ENCODE data around the gene MCMBP. TPM values are rescaled to one million over a fixed set of nuclear protein-coding genes. Genes with fewer than 3 reads are reported as not detected.

Gene MCMBP
- polyA plus RNA-seq, 1 of the 3 experiments (the other 2 are of a cell fraction): 33.1 TPM

DNA sequence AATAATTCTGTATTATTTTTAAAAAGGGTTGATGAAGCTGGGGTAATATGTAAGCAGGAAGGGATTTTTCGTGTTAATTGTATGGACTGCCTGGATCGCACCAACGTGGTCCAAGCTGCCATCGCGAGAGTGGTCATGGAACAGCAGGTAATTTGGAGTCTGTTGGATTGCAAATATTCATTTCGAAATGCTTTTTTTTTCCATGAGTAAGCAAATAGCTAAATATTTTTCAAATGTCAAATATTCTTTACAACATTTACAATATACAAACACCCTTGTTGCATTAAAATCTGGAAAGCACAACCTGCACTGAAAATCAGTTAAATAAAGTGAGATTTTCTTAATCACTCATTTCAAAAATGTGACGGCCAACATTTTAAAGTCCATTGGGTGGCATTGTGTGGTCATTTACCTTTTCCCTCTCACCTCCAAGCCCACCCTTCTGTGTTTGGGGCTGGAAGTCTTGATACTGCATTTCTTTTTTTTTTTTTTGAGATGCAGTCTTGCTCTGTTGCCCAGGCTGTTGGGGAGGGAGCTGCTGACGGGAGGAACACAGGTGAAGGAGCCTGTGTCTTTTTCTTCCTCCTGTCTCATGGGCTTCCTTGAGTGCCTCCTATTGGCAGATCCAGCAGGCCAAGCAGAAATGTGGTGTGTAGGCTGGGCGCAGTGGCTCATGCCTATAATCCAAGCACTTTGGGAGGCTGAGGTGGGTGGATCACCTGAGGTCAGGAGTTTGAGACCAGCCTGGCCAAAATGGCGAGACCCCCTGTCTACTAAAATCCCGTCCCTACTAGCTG is 66.1 kb downstream of the MCMBP start (continued):
- TF ChIP-seq, protein P1, sequence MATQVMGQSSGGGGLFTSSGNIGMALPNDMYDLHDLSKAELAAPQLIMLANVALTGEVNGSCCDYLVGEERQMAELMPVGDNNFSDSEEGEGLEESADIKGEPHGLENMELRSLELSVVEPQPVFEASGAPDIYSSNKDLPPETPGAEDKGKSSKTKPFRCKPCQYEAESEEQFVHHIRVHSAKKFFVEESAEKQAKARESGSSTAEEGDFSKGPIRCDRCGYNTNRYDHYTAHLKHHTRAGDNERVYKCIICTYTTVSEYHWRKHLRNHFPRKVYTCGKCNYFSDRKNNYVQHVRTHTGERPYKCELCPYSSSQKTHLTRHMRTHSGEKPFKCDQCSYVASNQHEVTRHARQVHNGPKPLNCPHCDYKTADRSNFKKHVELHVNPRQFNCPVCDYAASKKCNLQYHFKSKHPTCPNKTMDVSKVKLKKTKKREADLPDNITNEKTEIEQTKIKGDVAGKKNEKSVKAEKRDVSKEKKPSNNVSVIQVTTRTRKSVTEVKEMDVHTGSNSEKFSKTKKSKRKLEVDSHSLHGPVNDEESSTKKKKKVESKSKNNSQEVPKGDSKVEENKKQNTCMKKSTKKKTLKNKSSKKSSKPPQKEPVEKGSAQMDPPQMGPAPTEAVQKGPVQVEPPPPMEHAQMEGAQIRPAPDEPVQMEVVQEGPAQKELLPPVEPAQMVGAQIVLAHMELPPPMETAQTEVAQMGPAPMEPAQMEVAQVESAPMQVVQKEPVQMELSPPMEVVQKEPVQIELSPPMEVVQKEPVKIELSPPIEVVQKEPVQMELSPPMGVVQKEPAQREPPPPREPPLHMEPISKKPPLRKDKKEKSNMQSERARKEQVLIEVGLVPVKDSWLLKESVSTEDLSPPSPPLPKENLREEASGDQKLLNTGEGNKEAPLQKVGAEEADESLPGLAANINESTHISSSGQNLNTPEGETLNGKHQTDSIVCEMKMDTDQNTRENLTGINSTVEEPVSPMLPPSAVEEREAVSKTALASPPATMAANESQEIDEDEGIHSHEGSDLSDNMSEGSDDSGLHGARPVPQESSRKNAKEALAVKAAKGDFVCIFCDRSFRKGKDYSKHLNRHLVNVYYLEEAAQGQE (IDR thresholded peaks at IDR 0.05; ENCODE audit: low read depth, low read length): no peak
- TF ChIP-seq RCOR1 (IDR thresholded peaks at IDR 0.05; ENCODE audit: low read length) (no peak), TEAD4 (IDR thresholded peaks at IDR 0.05; ENCODE audit: borderline replicate concordance, insufficient read depth) (no peak), EP300 (IDR thresholded peaks at IDR 0.05; ENCODE audit: borderline replicate concordance in 1 of 2, low read depth in 1 of 2, low read length in 1 of 2) (no peak), POLR2AphosphoS5 (IDR thresholded peaks at IDR 0.05; ENCODE audit: low read depth, low read length) (no peak), GATA2 (CRISPR knock-in tag; IDR thresholded peaks at IDR 0.05) (no peak), JUND (IDR thresholded peaks at IDR 0.05) (no peak)

DNA sequence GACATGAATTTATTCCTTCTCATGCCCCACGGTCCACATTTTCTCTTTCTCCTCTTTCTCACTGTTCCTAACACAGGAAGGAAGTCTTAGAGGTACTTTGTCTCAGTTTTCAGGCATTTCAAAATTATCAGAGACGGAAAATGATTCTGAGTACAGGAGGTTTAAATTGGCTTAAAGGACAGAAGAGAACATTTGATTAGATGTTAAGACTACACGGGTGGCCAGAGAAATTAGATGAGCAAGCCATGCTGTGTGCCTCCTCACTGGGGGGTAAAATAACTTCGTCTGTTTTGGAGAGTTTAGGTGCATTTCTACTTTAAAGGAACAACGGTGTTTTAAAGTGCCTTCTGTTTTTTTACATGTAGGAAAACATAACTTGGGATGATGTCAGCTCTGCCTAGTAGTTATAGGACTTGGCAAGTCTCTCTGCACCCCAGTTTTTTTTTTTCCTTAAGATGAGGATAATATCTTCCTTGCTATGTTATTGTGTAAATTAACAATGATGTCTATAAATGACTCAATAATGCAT is 66.9 kb downstream of the MCMBP start:
- peaks cover 5% of the 10 kb centered on the region for H3F3A ChIP-seq (replicated peaks; ENCODE audit: insufficient read depth)
- H3K27ac ChIP-seq (ENCODE audit: low read depth in 2 of 2, low read length in 1 of 2): no peak overlapping the region
- no peak overlapping the region for H2AFZ ChIP-seq (ENCODE audit: low read depth)
- H3K9ac ChIP-seq: no peak overlapping the region
- WGBS (ENCODE audit: low lambda C conversion rate): 72% methylated on average over 5 of the region's 5 CpGs
- no peak for DNase-seq
- no peaks in the 10 kb centered on the region for H3K9me3 ChIP-seq
- ChIA-PET CTCF (interaction anchor here (1.4 kb wide), 1 partner anchor 43 kb away, joined by 3 read pairs; no protein-coding TSS in a partner anchor), POLR2A (no interaction called here)
- TF ChIP-seq, protein P2, sequence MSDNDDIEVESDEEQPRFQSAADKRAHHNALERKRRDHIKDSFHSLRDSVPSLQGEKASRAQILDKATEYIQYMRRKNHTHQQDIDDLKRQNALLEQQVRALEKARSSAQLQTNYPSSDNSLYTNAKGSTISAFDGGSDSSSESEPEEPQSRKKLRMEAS (IDR thresholded peaks at IDR 0.05; ENCODE audit: low read depth): no peak
- TF ChIP-seq FOXJ3 (CRISPR knock-in tag; IDR thresholded peaks at IDR 0.05): no peak
- TF ChIP-seq TEAD4 (IDR thresholded peaks at IDR 0.05; ENCODE audit: borderline replicate concordance, insufficient read depth): no peak
- no peak for TF ChIP-seq TAF1 (IDR thresholded peaks at IDR 0.05; ENCODE audit: borderline replicate concordance, low read depth, low read length)
- TF ChIP-seq NRF1 (IDR thresholded peaks at IDR 0.05; ENCODE audit: low read depth, low read length): no peak
- no peak for TF ChIP-seq CHD2 (IDR thresholded peaks at IDR 0.05; ENCODE audit: low read length, partially characterized antibody)
- no peak for TF ChIP-seq MXI1 (IDR thresholded peaks at IDR 0.05; ENCODE audit: low read depth, low read length)
- TF ChIP-seq EZH2phosphoT487 (IDR thresholded peaks at IDR 0.05; ENCODE audit: borderline replicate concordance, low read depth): no peak
- no peak for TF ChIP-seq NFIC (IDR thresholded peaks at IDR 0.05; ENCODE audit: borderline replicate concordance)
- TF ChIP-seq, protein P3, sequence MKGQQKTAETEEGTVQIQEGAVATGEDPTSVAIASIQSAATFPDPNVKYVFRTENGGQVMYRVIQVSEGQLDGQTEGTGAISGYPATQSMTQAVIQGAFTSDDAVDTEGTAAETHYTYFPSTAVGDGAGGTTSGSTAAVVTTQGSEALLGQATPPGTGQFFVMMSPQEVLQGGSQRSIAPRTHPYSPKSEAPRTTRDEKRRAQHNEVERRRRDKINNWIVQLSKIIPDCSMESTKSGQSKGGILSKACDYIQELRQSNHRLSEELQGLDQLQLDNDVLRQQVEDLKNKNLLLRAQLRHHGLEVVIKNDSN (IDR thresholded peaks at IDR 0.05; ENCODE audit: borderline replicate concordance, low read depth): no peak
- no peak for TF ChIP-seq TCF12 (IDR thresholded peaks at IDR 0.05)
- no peak for TF ChIP-seq RCOR1 (IDR thresholded peaks at IDR 0.05; ENCODE audit: low read length)
- TF ChIP-seq, protein P4, sequence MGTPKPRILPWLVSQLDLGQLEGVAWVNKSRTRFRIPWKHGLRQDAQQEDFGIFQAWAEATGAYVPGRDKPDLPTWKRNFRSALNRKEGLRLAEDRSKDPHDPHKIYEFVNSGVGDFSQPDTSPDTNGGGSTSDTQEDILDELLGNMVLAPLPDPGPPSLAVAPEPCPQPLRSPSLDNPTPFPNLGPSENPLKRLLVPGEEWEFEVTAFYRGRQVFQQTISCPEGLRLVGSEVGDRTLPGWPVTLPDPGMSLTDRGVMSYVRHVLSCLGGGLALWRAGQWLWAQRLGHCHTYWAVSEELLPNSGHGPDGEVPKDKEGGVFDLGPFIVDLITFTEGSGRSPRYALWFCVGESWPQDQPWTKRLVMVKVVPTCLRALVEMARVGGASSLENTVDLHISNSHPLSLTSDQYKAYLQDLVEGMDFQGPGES (IDR thresholded peaks at IDR 0.05; ENCODE audit: low read depth, low read length): no peak
- no peaks in the 10 kb centered on the region; the same call in 1 of the 2 replicates for H3K79me2 ChIP-seq (ENCODE audit: insufficient read depth)
- H3K27me3 ChIP-seq (ENCODE audit: insufficient read depth): no peaks in the 10 kb centered on the region
- no peaks in the 10 kb centered on the region for H4K20me1 ChIP-seq (ENCODE audit: insufficient read depth)
- no peaks in the 10 kb centered on the region for H3K9me2 ChIP-seq
- H3K4me2 ChIP-seq: no peak overlapping the region
- H3K4me3 ChIP-seq (ENCODE audit: low read depth in 2 of 2, low read length in 1 of 2): no peak overlapping the region
- H3K36me3 ChIP-seq (replicated peaks in 1 of 2; ENCODE audit: control insufficient read depth in 1 of 2, insufficient read depth in 2 of 2, low read length in 1 of 2): peaks cover 18 to 24% of the 10 kb centered on the region in 2 experiments
- H3K4me1 ChIP-seq (ENCODE audit: control insufficient read depth in 1 of 2, insufficient read depth in 2 of 2, low read depth in 1 of 2, low read length in 1 of 2): peaks cover 0 to 4% of the 10 kb centered on the region in 2 experiments; a peak in 1 of 4 replicates

Measured in SK-N-SH (cell line).